ENCODE data around the gene SDSL.

SDSL gene

GRCh38 chr12:113449299-113449698 is 27.1 kb downstream of the SDSL start:
- no peak for DNase-seq (ENCODE audit: low spot score)

DNA sequence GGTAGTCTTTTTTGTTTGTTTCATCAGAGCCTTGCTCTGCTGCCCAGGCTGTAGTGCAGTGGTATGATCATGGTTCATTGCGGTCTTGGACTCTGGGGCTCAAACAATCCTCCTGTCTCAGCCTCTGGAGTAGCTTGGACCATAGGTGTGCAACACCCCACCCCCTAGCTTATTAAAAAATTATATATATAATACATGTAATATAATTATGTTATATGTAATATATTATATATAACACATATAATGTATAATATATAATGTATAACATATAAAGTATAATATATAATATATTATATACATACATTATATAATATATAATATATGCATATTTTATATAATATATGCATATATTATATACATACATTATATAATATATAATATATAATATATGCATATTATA is 27.7 kb downstream of the SDSL start:
- DNase-seq (ENCODE audit: low spot score), result no peak

DNA sequence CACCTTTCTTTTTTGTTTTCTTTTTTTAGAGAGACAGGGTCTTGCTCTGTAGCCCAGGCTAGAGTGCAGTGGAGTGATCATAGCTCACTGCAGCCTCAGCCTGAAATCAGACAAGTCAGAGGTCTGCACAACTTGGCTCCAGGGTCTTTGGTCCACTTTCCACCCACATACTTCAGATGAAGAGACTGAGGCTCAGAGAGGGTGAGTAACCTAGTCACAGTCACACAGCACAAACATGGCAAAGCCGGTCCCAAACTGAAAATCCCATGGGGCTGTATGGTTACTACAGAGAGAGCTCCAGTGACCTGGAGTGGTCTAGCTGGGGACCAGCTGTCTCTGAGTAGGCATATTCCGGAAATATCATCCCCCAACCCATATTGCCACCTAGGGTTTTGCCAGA is 30.3 kb downstream of the SDSL start:
- no peak for DNase-seq (ENCODE audit: low spot score)

GRCh38 chr12:113453330-113453729 is 31.1 kb downstream of the SDSL start:
- DNase-seq (ENCODE audit: low spot score), result no peak

DNA sequence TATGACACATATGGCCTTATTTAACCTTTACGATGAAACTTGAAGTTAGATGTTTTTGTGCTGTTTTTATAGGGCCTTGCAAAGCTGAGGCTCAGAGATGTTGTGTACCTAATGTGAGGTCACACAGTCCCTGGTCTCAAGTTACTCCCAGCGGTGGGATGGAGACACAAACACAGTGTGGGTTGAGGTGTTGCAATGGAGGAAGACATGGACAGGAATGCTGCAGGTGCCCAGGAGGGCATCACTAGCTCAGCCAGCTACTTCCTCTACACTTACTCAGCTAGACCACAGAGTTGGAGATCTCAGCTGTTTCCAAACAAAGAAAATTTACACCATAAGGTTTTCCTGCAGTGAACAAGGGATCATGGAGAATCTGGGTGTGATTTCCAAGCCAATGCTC is 34.0 kb downstream of the SDSL start:
- DNase-seq (ENCODE audit: low spot score), result no peak

- no peak for DNase-seq (ENCODE audit: low spot score)
Observed at GRCh38 chr12:113456761-113457160, 34.6 kb downstream of the SDSL start.

GRCh38 chr12:113457185-113457584 is 35.0 kb downstream of the SDSL start:
- DNase-seq (ENCODE audit: low spot score), result no peak

- no peak for DNase-seq (ENCODE audit: low spot score)
Observed at GRCh38 chr12:113457710-113458109, 35.5 kb downstream of the SDSL start.

GRCh38 chr12:113459981-113460380 is 37.8 kb downstream of the SDSL start:
- DNase-seq (ENCODE audit: low spot score), result no peak

- DNase-seq (ENCODE audit: low spot score), result no peak
Observed at GRCh38 chr12:113461666-113462065, 39.5 kb downstream of the SDSL start.

- peak; percentile 89 for DNase-seq (ENCODE audit: low spot score)
Observed at GRCh38 chr12:113462117-113462774, 40.1 kb downstream of the SDSL start.

GRCh38 chr12:113462998-113463745 is 41.0 kb downstream of the SDSL start:
- DNase-seq (ENCODE audit: low spot score), result no peak

- DNase-seq (ENCODE audit: low spot score), result no peak
Observed at GRCh38 chr12:113463746-113464451, 41.7 kb downstream of the SDSL start.

DNA sequence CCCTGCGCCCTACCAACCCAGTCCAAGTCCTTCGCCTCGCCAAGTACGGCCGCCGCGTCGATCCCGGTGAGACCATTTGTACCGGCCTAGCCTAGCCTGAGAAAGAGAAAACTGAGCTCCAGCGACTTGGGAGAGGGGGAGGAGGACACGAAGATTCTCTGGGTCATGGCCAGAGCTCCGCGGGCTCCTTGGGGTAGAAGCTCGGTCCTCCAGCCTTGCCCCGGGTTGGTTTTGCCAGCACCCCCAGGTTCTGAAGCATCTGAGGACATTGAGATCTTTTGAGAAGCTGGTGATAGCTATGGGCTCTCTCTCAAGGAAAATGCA is 42.2 kb downstream of the SDSL start:
- DNase-seq (ENCODE audit: low spot score), result no peak

DNA sequence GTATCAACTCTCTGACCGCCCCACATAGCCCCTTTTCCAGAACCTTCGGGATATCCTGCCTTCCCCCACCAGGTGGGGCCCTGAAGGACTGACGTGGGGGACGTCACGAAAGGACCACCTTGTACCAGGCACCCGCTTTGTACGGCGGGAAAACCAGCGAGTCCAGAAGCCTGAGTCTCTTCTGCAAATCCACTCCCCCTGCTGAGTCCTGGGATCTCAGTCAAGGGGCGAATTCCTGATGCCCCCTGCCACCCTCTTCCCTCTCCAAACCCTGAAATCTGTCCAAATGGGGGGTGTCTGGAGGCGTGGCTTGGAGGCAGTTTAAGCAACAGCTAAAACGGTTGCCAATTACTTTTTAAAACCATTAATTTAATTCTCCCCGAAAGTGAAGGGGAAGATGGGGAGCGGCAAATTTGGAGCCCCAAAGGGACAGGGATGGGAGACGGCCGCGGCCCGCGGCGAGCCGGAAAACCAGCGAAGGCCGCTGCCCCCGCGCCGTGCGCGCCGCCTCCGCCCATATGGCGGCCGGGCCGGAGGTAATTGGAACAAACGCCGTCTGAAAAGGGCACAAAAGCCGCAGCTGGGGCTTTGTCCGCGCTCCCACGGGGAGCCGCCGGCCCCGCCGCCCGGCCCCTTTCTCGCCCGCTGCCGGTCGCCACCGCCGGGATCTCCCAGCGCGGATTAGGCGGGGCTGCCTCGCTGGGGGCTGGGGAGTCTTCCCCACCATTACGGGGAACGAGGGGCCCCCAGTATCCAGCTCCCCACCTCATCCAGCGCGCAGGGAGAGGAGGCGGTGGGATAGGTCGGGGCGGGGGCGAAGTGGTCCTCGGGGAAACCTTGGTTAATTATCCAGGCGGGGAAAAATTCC is 42.9 kb downstream of the SDSL start:
- DNase-seq (ENCODE audit: low spot score), result no peak

GRCh38 chr12:113465808-113466453 is 43.8 kb downstream of the SDSL start:
- no peak for DNase-seq (ENCODE audit: low spot score)

GRCh38 chr12:113466454-113467141 is 44.4 kb downstream of the SDSL start:
- no peak for DNase-seq (ENCODE audit: low spot score)

DNA sequence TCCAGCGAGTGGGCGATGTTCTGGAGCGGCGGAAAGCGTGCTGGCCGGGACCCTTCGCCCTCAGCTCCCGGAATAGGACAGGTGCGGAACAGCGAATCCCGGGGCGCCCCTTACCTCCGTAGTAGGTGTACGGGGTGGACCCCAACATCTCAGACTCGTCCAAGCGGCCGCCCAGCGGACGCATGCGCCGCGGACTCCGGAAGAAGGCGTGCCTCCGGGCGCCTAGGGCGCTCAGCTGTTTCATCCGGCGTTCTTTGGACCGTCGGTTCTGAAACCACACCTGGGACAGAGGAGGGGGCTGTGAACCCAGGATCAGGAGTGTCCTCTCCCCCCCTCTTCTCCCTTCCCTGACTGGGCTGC is 44.9 kb downstream of the SDSL start:
- no peak for DNase-seq (ENCODE audit: low spot score)

- no peak for DNase-seq (ENCODE audit: low spot score)
Observed at GRCh38 chr12:113467502-113468364, 45.6 kb downstream of the SDSL start.

Measured in GM03348 (cell line).